Testis (tissue), 3 donors: ENCODE measurements around the gene EXOC4. TPM values are rescaled to one million over a fixed set of nuclear protein-coding genes. Genes with fewer than 3 reads are reported as not detected.

ENCODE experiments used
- DNase-seq: peaks from one replicate; pipeline ENCODE4 v3.0.0-alpha.2; 2019
- H3K27ac ChIP-seq, 2 donors: fragments of 200-600 bp; sonication (generic); one replicate each; pipeline ENCODE4 v1.5.1; 2019
- H3K27me3 ChIP-seq: fragments of 200-600 bp; sonication (generic); one replicate; pipeline ENCODE4 v1.5.1; 2019
- H3K36me3 ChIP-seq: fragments of 200-600 bp; sonication (generic); one replicate; pipeline ENCODE4 v1.5.1; 2017; ENCODE audit warnings: low read depth; ENCODE audit errors: missing control alignments
- H3K4me1 ChIP-seq: fragments of 200-600 bp; sonication (generic); one replicate; pipeline ENCODE4 v1.5.1; 2019
- H3K4me3 ChIP-seq, 2 donors: fragments of 200-600 bp; sonication (generic); one replicate each; pipeline ENCODE4 v1.5.1; 2017 to 2019
- H3K9me3 ChIP-seq: fragments of 200-600 bp; sonication (generic); one replicate; pipeline ENCODE4 v1.5.1; 2017
- POLR2A ChIP-seq: fragments of 450-650 bp; IDR thresholded peaks from one replicate; pipeline ENCODE4 v1.6.1; 2017; ENCODE audit warnings: antibody characterized with exemption, mild to moderate bottlenecking, moderate library complexity
- WGBS, 2 donors: methylation state at CpG; one replicate each; pipeline ENCODE4 v1.1.5; 2018; 5-methylcytosine and 5-hydroxymethylcytosine counted together
- intact Hi-C: fragments of 100-400 bp; cut with DNase I; formaldehyde crosslinking; loops from one replicate; pipeline ENCODE4 v1.15.1; 2023; ENCODE audit warnings: low total_unique reads
- polyA plus RNA-seq: library from polyadenylated mRNA; stranded (reverse); fragments of 350-450 nt; fragmentation: Illumina TruSeq; extraction: RNeasy Lipid Tissue Mini Kit (QIAGEN cat#74804); gene quantifications from one replicate; pipeline ENCODE4 v1.2.3, GENCODE V29; 2014; ENCODE audit warnings: low read depth, low replicate concordance; ENCODE audit not compliant: insufficient read depth
- total RNA-seq, 2 donors: library from RNA; depleted of rRNA; stranded (reverse); fragments of >200 nt; gene quantifications; one replicate each; pipeline ENCODE4 v1.2.3, GENCODE V29; 2016
- TF ChIP-seq, protein P1 (sequence below), 3 experiments: fragments of 450-650 bp in 2 of 3; fragments of 200-600 bp in 1 of 3; sonication (generic) in 1 of 3; IDR thresholded peaks; one replicate each; pipeline ENCODE4 v1.5.1; 2016 to 2019; ENCODE audit warnings: antibody characterized with exemption in 3 of 3, mild to moderate bottlenecking in 2 of 3, moderate library complexity in 1 of 3

The EXOC4 gene
- total and polyA plus RNA-seq, 3 donors from 2014 or later: 47.4 to 169 (median 142) TPM

DNA sequence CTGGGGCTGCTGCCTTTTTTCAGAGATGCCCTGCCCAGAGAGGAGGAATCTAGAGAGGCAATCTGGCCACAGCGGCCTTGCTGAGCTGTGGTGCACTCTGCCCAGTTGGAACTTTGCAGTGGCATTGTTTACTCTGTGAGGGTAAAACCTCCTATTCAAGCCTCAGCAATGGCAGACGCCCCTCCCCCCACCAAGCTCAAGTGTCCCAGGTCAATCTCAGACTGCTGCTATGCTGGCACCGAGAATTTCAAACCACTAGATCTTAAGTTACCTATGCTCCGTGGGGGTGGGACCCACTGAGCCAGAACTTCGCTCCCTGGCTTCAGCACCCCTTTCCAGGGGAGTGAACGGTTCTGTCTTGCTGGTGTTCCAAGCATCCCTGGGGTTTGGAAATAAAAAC lies 77.2 kb downstream of the EXOC4 start:
- intact Hi-C loops: no loop called here
- no peaks in the 10 kb centered on the region for H3K9me3 ChIP-seq
- no peaks in the 10 kb centered on the region for H3K4me1 ChIP-seq
- H3K36me3 ChIP-seq: no peaks in the 10 kb centered on the region
- H3K4me3 ChIP-seq: no peak overlapping the region
- no peaks in the 10 kb centered on the region for H3K27me3 ChIP-seq
- TF ChIP-seq POLR2A: no peak
- TF ChIP-seq, protein P1, sequence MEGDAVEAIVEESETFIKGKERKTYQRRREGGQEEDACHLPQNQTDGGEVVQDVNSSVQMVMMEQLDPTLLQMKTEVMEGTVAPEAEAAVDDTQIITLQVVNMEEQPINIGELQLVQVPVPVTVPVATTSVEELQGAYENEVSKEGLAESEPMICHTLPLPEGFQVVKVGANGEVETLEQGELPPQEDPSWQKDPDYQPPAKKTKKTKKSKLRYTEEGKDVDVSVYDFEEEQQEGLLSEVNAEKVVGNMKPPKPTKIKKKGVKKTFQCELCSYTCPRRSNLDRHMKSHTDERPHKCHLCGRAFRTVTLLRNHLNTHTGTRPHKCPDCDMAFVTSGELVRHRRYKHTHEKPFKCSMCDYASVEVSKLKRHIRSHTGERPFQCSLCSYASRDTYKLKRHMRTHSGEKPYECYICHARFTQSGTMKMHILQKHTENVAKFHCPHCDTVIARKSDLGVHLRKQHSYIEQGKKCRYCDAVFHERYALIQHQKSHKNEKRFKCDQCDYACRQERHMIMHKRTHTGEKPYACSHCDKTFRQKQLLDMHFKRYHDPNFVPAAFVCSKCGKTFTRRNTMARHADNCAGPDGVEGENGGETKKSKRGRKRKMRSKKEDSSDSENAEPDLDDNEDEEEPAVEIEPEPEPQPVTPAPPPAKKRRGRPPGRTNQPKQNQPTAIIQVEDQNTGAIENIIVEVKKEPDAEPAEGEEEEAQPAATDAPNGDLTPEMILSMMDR (IDR thresholded peaks at IDR 0.05): no peak
- DNase-seq: no peak
- no peak overlapping the region for H3K27ac ChIP-seq
- 77 to 87% methylated on average over 6 of the region's 6 CpGs for WGBS, 2 donors

DNA sequence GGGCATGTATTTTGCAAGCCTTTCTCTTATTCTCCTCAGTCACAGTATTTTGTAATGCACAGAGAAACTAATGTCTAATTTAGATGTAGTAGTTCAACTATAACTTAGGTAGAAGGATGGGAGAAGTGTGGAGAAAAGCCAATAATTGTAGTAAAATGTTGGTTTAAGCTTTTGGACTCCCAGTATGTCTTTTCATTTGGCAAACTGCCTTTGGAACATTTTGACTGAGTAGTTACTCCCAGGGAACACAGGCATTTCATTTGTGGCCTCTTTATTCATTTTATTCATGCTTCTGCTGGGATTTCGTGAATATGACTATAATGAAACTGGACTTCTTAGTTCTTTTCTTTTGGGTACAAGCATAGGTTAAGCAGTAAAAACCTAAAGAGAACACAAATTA lies 79.0 kb downstream of the EXOC4 start:
- DNase-seq: no peak
- TF ChIP-seq, protein P1 (IDR thresholded peaks at IDR 0.05): no peak
- TF ChIP-seq POLR2A: no peak
- no peak overlapping the region for H3K27ac ChIP-seq
- no peak overlapping the region for H3K4me3 ChIP-seq
- H3K4me1 ChIP-seq: no peaks in the 10 kb centered on the region
- H3K27me3 ChIP-seq: no peaks in the 10 kb centered on the region
- H3K9me3 ChIP-seq: no peaks in the 10 kb centered on the region
- 61 to 69% methylated on average over 1 of the region's 1 CpG for WGBS, 2 donors
- no peaks in the 10 kb centered on the region for H3K36me3 ChIP-seq
- intact Hi-C loops: no loop called here

DNA sequence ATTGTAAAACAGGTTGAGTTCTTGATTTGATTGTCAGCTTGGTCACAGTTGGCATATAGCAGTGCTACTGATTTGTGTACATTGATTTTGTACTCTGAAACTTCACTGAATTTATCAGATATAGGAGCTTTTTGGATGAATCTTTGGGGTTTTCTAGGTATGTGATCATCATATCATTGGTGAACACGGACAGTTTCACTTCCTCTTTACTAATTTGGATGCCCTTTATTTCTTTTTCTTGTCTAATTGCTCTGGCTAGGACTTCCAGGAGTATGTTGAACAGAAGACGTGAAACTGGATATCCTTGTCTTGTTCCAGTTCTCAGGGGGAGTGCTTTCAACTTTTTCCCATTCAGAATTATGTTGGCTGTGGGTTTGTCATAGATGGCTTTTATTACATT lies 86.9 kb downstream of the EXOC4 start:
- WGBS, 2 donors: 64 to 95% methylated on average over 2 of the region's 2 CpGs
- Histone ChIP-seq H3K9me3 (no peaks in the 10 kb centered on the region), H3K4me1 (no peaks in the 10 kb centered on the region), H3K4me3 (no peak overlapping the region), H3K27me3 (no peaks in the 10 kb centered on the region), H3K27ac (no peak overlapping the region), H3K36me3 (no peaks in the 10 kb centered on the region)
- intact Hi-C loops: no loop called here
- DNase-seq: no peak
- TF ChIP-seq POLR2A: no peak
- TF ChIP-seq, protein P1 (IDR thresholded peaks at IDR 0.05): no peak

DNA sequence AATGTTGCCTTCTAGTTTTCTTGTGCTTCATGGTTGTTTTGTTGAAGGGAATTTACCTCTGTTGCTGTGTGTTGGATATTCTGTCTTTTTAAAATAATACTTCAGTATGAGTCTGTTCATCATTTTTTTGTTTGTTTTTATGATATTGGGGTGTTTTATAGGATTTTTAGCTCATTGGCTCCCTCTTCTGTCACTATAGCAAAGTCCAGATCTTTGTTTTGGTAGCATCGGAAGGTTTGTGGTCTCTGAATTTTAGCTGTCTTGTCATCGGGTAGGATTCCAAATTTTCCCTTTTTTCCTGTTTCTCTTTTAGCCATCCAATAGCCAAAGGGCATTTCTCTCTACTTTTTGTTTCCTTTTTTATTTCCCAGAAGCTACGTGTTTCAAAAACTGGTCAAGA lies 91.4 kb downstream of the EXOC4 start:
- no peaks in the 10 kb centered on the region for H3K36me3 ChIP-seq
- H3K4me3 ChIP-seq: no peak overlapping the region
- H3K4me1 ChIP-seq: no peaks in the 10 kb centered on the region
- intact Hi-C loops: no loop called here
- H3K27me3 ChIP-seq: no peaks in the 10 kb centered on the region
- TF ChIP-seq, protein P1 (IDR thresholded peaks at IDR 0.05): peak in 2 of 3 experiments; percentile 16 to 24
- no peak for TF ChIP-seq POLR2A
- no peaks in the 10 kb centered on the region for H3K9me3 ChIP-seq
- 82 to 85% methylated on average over 3 of the region's 3 CpGs for WGBS, 2 donors
- no peak overlapping the region for H3K27ac ChIP-seq
- DNase-seq: no peak

DNA sequence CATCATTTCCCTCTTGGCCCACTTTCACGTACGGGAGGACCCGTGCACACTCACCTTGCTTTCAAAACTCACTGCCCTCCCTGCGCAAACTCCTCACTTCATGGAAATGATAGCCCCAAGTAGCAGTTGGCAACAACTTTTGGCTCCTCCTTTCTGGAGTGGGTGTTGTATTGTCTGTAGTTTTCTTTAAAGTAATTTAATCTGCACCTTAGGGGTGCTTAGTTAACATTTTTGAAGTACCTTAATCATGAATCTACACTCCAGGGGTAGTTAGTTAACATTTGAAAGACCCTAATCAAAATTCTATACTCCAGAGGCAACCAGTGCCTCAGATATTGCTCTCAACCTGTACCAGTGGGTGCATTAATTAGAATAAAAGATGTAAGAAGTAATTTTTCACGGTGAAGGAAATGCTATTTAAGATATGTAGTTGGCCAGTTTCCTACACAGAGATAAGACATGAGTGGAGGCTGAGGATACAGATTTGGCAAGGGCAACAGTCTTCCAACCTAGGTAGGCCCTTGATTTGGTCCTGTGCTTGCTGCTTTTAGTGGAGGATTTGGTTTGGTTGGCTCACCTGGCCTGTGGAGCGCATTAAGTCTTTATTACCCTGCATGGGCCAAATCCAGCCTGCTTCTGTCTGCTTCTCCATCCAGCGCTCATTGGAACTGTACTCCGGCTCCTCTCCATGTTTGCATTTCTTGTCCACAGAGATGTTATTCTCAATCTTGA lies 93.0 kb downstream of the EXOC4 start:
- H3K27ac ChIP-seq: no peak overlapping the region
- no peaks in the 10 kb centered on the region for H3K9me3 ChIP-seq
- no peaks in the 10 kb centered on the region for H3K27me3 ChIP-seq
- WGBS, 2 donors: 72 to 80% methylated on average over 8 of the region's 8 CpGs
- H3K4me3 ChIP-seq: no peak overlapping the region
- no peak for DNase-seq
- intact Hi-C loops: no loop called here
- no peaks in the 10 kb centered on the region for H3K4me1 ChIP-seq
- no peak for TF ChIP-seq POLR2A
- TF ChIP-seq, protein P1 (IDR thresholded peaks at IDR 0.05): no peak
- no peaks in the 10 kb centered on the region for H3K36me3 ChIP-seq
